IgD-negative memory B cell (primary cell): ENCODE results near the gene ATN1. TPM values are rescaled to one million over a fixed set of nuclear protein-coding genes. Genes with fewer than 3 reads are reported as not detected.
"Not testable (repeated sequence)": the region's sequence is repeated elsewhere in the genome, so short reads cannot be mapped to it uniquely, and the experiment has no call there.

ENCODE experiments used
- H3K27ac Mint-ChIP-seq, 3 donors: one replicate each; pipeline ENCODE4 v1.8.0; 2020 to 2022; ENCODE audit warnings: mild to moderate bottlenecking in 3 of 3, mixed read lengths in 3 of 3, moderate library complexity in 1 of 3
- H3K27me3 Mint-ChIP-seq: one replicate; pipeline ENCODE4 v1.8.0; 2021; ENCODE audit warnings: mixed read lengths
- H3K36me3 Mint-ChIP-seq: one replicate; pipeline ENCODE4 v1.8.0; 2020; ENCODE audit warnings: mild to moderate bottlenecking, mixed read lengths
- H3K4me1 Mint-ChIP-seq, 3 donors: one replicate each; pipeline ENCODE4 v1.8.0; 2020 to 2022; ENCODE audit warnings: mixed read lengths in 3 of 3, mild to moderate bottlenecking in 1 of 3
- H3K4me3 Mint-ChIP-seq, 4 donors: one replicate each; pipeline ENCODE4 v1.8.0; 2020 to 2022; ENCODE audit warnings: mild to moderate bottlenecking in 4 of 4, mixed read lengths in 4 of 4, moderate library complexity in 3 of 4
- H3K9me3 Mint-ChIP-seq, 3 donors: one replicate each; pipeline ENCODE4 v1.8.0; 2020 to 2021; ENCODE audit warnings: mixed read lengths in 3 of 3, mild to moderate bottlenecking in 1 of 3
- polyA plus RNA-seq: library from polyadenylated mRNA; unstranded; fragments of 300-500 nt; fragmentation: Illumina TruSeq; gene quantifications from one replicate; pipeline ENCODE4 v1.2.3, GENCODE V29; 2021

ATN1 gene
- polyA plus RNA-seq, 1 donor from 2014 or later = 1.4 TPM

GRCh38 chr12:6896846-6897435 is 30.8 kb upstream of the ATN1 start:
- no peaks in the 10 kb centered on the region for H3K9me3 Mint-ChIP-seq
- H3K36me3 Mint-ChIP-seq = peaks cover 3% of the 10 kb centered on the region
- H3K27ac Mint-ChIP-seq = no peak overlapping the region
- H3K27me3 Mint-ChIP-seq = no peaks in the 10 kb centered on the region
- peaks cover 0 to 4% (median 0%) of the 10 kb centered on the region in 3 donors for H3K4me1 Mint-ChIP-seq
- H3K4me3 Mint-ChIP-seq = no peak overlapping the region

GRCh38 chr12:6899427-6899826 is 28.3 kb upstream of the ATN1 start:
- Mint-ChIP-seq H3K4me1 (peaks cover 3 to 6% (median 6%) of the 10 kb centered on the region in 3 donors), H3K27me3 (no peaks in the 10 kb centered on the region), H3K27ac (peak overlapping the region in 1 of 3 donors; percentile 5), H3K9me3 (no peaks in the 10 kb centered on the region), H3K36me3 (peaks cover 3% of the 10 kb centered on the region), H3K4me3 (no peak overlapping the region)

GRCh38 chr12:6899837-6900519 is 27.8 kb upstream of the ATN1 start:
- Mint-ChIP-seq H3K4me1 (peaks cover 3 to 6% (median 6%) of the 10 kb centered on the region in 3 donors), H3K36me3 (peaks cover 1% of the 10 kb centered on the region), H3K9me3 (no peaks in the 10 kb centered on the region), H3K27ac (peak overlapping the region in 1 of 3 donors; percentile 5), H3K27me3 (no peaks in the 10 kb centered on the region), H3K4me3 (no peak overlapping the region)

GRCh38 chr12:6902448-6902847 is 25.3 kb upstream of the ATN1 start:
- H3K4me3 Mint-ChIP-seq = no peak overlapping the region
- no peaks in the 10 kb centered on the region for H3K9me3 Mint-ChIP-seq
- peaks cover 3 to 6% (median 6%) of the 10 kb centered on the region in 3 donors for H3K4me1 Mint-ChIP-seq
- no peaks in the 10 kb centered on the region for H3K27me3 Mint-ChIP-seq
- H3K27ac Mint-ChIP-seq = peak overlapping the region in 2 of 3 donors; percentile 49 to 54
- H3K36me3 Mint-ChIP-seq = peaks cover 1% of the 10 kb centered on the region

DNA sequence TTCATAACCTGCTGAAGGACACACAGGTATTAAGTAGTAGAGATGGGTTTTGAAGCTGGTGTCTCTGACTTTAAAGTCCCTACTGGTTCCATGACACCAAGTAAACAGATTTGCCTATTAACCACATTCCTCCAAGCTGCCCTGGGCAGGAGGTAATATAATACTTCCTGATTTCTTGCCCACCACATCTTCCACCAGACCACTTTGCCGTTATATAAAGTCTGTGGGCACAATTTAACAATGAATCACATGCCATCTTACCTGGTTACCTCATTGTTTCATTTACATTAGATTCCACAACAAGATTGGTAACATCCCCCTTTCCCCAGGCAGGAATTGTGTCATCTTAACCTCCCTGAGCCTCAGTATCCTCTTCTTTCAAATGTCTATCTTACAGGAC is 24.0 kb upstream of the ATN1 start:
- Mint-ChIP-seq H3K27me3 (no peaks in the 10 kb centered on the region), H3K9me3 (no peaks in the 10 kb centered on the region), H3K4me1 (peaks cover 3 to 6% (median 6%) of the 10 kb centered on the region in 3 donors), H3K36me3 (peaks cover 1% of the 10 kb centered on the region), H3K4me3 (peak overlapping the region in 2 of 4 donors; percentile 30 to 57), H3K27ac (peak overlapping the region in 1 of 3 donors; percentile 49)

GRCh38 chr12:6904280-6905276 is 23.2 kb upstream of the ATN1 start, which contains the start of gene LRRC23:
Gene LRRC23, plus strand, starts transcription at chr12:6904822. Its CDS starts 812 bp downstream, at chr12:6905634.
- H3K27me3 Mint-ChIP-seq = no peaks in the 10 kb centered on the region
- peaks cover 3 to 6% (median 6%) of the 10 kb centered on the region in 3 donors for H3K4me1 Mint-ChIP-seq
- H3K4me3 Mint-ChIP-seq = peak within 1 kb of the TSS in 2 of 4 donors; percentile 30 to 57
- H3K36me3 Mint-ChIP-seq = peaks cover 1% of the 10 kb centered on the region
- no peaks in the 10 kb centered on the region for H3K9me3 Mint-ChIP-seq
- H3K27ac Mint-ChIP-seq = peak within 1 kb of the TSS in 1 of 3 donors; percentile 49

DNA sequence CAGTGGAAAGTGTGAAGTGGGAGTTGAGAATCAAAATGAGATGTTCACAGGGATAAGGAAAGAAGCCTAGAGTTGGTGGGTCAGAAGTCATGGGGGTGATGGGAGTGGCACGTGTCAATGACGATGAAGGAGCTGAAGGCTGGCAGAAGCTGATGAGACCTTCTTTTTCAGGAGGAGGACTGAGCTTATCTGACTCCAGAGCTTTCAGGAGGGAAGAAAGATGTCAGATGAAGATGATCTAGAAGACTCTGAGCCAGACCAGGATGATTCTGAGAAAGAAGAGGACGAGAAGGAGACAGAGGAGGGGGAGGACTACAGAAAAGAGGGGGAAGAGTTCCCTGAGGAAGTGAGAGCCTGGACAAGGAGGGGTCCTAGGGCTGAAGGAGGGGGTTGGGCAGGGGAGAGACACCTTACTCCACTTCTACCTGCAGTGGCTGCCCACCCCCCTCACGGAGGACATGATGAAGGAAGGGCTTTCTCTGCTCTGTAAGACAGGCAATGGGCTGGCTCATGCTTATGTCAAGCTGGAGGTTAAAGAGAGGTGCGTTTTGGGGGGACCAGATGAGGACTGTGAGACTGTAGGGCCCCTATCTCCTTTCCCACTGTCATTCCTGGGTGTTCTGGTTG is 22.2 kb upstream of the ATN1 start:
- Mint-ChIP-seq H3K4me1 (peaks cover 2 to 6% (median 3%) of the 10 kb centered on the region in 3 donors), H3K36me3 (peaks cover 1% of the 10 kb centered on the region), H3K27ac (no peak overlapping the region), H3K4me3 (no peak overlapping the region), H3K27me3 (no peaks in the 10 kb centered on the region), H3K9me3 (no peaks in the 10 kb centered on the region)

- H3K27ac Mint-ChIP-seq = peak overlapping the region in 1 of 3 donors; percentile 82
- not testable (repeated sequence) for H3K9me3 Mint-ChIP-seq
These were observed 19.6 kb upstream of the ATN1 start for GRCh38 chr12:6908141-6908540.

GRCh38 chr12:6909421-6910145 is 18.2 kb upstream of the ATN1 start:
- Mint-ChIP-seq H3K27me3 (no peaks in the 10 kb centered on the region), H3K4me3 (no peak overlapping the region), H3K36me3 (no peaks in the 10 kb centered on the region), H3K27ac (peak overlapping the region in 1 of 3 donors; percentile 31), H3K9me3 (no peaks in the 10 kb centered on the region), H3K4me1 (peaks cover 3 to 7% (median 4%) of the 10 kb centered on the region in 3 donors)

More at GRCh38 chr12:6908141-6908540, 19.6 kb upstream of the ATN1 start:
- not testable (repeated sequence) for H3K4me3 Mint-ChIP-seq, H3K27me3 Mint-ChIP-seq, H3K36me3 Mint-ChIP-seq, H3K4me1 Mint-ChIP-seq

DNA sequence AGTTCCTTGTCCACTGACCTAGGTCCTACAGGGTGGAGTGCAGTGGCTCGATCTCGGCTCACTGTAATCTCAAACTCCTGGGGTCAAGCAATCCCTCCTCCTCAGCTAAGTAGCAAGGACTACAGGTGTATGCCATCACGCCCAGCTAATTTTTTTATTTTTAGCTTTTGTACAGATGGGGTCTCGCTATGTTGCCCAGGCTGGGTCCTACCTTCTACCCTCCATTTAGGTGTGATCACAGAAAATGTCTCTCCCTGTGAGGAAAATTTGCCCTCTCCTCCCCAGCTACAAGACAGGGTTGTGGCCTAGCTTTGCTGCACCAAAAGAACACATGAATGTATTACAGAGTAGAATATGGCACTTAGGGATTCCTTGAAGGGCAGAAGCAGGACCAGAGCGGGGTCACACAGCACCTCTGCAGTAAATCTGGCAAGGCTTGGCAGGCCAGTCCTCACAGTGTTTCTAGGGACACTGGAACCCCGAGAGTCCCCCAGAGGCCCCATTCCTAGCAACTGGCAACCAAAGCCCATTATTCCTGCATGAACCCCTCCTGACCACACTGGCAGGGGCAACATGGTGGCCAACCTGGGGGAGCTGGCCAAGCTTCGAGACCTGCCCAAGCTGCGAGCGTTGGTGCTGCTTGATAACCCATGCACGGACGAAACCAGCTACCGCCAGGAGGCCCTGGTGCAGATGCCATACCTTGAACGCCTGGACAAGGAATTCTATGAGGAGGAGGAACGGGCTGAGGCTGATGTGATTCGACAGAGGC is 15.4 kb upstream of the ATN1 start:
- Mint-ChIP-seq H3K9me3 (no peaks in the 10 kb centered on the region), H3K27me3 (peaks cover 4% of the 10 kb centered on the region), H3K4me1 (peaks cover 9 to 13% (median 10%) of the 10 kb centered on the region in 3 donors), H3K4me3 (peak overlapping the region in 3 of 4 donors; percentile 67 to 93 (median 81)), H3K27ac (peak overlapping the region in 1 of 3 donors; percentile 82), H3K36me3 (peaks cover 1% of the 10 kb centered on the region)

DNA sequence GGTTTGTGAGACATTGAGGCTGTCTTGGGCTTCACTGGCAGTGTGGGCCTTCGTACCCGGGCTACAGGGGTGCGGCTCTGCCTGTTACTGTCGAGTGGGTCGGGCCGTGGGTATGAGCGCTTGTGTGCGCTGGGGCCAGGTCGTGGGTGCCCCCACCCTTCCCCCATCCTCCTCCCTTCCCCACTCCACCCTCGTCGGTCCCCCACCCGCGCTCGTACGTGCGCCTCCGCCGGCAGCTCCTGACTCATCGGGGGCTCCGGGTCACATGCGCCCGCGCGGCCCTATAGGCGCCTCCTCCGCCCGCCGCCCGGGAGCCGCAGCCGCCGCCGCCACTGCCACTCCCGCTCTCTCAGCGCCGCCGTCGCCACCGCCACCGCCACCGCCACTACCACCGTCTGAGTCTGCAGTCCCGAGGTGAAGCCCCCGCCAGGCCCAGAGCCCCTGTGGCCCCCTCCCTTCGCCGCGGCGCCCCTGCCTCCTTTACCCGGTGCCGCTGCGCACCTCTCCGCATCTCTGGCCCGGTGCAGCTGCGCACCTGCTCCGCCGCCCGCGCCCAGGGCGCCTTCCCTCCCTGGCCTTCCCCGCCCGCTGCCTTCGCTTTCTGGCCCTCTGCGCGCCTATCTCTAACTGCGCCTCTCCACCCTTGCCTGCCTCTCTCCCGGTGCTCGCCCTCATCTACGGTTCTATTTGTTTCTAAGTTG is 13.4 kb upstream of the ATN1 start, which contains the start of gene ENO2:
Gene ENO2 (plus strand): TSS at position 335 of the 701 bp plus-strand sequence. CDS start 1,253 bp downstream, outside the sequence.
- Mint-ChIP-seq H3K27ac (peak within 1 kb of the TSS; percentile 82 to 95 (median 92)), H3K27me3 (peaks cover 4% of the 10 kb centered on the region), H3K9me3 (no peaks in the 10 kb centered on the region), H3K4me3 (peak within 1 kb of the TSS; percentile 90 to 99 (median 94)), H3K4me1 (peaks cover 9 to 14% (median 14%) of the 10 kb centered on the region in 3 donors), H3K36me3 (peaks cover 1% of the 10 kb centered on the region)

DNA sequence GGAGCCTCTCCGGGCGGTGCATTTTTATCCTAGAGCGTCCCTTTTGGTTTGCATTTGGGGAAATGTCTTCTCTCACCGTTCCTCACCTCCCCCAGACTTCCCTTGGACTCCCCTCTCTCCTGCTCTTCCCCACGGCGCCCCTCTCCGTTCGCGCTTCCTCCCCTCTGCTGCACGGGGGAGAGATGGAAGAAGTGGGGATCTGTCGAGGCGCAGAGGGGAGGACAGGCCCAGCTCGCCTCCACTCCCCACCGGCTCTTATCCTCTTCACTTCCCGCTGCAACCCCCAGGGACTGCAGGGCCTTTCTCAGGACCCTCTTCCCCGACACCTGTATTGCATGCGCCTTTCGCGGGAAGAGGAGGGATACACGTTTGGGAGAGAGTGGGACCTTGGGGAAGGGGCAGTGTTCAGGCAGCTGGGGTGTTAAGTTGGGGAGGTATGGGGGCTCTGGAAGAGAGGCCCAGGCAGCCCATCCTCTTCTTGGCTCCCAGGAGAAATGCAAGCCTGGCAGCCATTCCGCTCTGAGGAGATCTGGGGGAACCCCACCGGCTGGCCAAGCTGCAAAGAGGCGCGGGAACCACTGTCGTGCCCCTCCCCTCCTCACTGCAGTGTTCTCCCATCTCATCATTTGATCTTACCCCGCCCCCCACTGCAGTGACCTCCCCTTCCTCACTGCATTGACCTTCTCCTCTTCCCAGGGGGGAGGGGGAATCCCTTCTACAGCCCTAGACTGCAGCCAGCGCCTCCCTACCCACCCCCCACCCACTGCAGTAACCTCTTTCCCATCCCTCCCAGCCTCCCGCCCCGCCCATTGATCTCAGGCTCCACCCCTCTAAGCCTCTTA is 12.6 kb upstream of the ATN1 start:
- peaks cover 4% of the 10 kb centered on the region for H3K27me3 Mint-ChIP-seq
- no peaks in the 10 kb centered on the region for H3K9me3 Mint-ChIP-seq
- H3K4me1 Mint-ChIP-seq = peaks cover 12 to 21% (median 18%) of the 10 kb centered on the region in 3 donors
- H3K27ac Mint-ChIP-seq = peak overlapping the region; percentile 82 to 95 (median 92)
- peak overlapping the region; percentile 90 to 99 (median 94) for H3K4me3 Mint-ChIP-seq
- H3K36me3 Mint-ChIP-seq = peaks cover 1% of the 10 kb centered on the region
